ENCODE measurements around the gene ANKRD13B. TPM values are rescaled to one million over a fixed set of nuclear protein-coding genes. Genes with fewer than 3 reads are reported as not detected.

ANKRD13B gene
- total RNA-seq, 2 donors from 2014 or later, result 2.7 to 30.0 TPM

- Histone ChIP-seq H3K4me1 (replicated peaks) (peaks cover 13% of the 10 kb centered on the region), H3K9me3 (no peaks in the 10 kb centered on the region), H3K27me3 (replicated peaks; ENCODE audit: insufficient read depth) (no peaks in the 10 kb centered on the region), H3K4me3 (no peak overlapping the region), H3K36me3 (no peaks in the 10 kb centered on the region), H3K27ac (no peak overlapping the region)
- intact Hi-C loops (cut with DNase I), result loop anchor here (10.0 kb wide), 1 partner anchor 520 kb away; no protein-coding TSS in a partner anchor
- TF ChIP-seq POLR2A (IDR thresholded peaks at IDR 0.05) (no peak), POLR2AphosphoS5 (IDR thresholded peaks at IDR 0.05) (no peak)
- TF ChIP-seq, protein P1, sequence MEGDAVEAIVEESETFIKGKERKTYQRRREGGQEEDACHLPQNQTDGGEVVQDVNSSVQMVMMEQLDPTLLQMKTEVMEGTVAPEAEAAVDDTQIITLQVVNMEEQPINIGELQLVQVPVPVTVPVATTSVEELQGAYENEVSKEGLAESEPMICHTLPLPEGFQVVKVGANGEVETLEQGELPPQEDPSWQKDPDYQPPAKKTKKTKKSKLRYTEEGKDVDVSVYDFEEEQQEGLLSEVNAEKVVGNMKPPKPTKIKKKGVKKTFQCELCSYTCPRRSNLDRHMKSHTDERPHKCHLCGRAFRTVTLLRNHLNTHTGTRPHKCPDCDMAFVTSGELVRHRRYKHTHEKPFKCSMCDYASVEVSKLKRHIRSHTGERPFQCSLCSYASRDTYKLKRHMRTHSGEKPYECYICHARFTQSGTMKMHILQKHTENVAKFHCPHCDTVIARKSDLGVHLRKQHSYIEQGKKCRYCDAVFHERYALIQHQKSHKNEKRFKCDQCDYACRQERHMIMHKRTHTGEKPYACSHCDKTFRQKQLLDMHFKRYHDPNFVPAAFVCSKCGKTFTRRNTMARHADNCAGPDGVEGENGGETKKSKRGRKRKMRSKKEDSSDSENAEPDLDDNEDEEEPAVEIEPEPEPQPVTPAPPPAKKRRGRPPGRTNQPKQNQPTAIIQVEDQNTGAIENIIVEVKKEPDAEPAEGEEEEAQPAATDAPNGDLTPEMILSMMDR (IDR thresholded peaks at IDR 0.05), result peak in 1 of 4 experiments; percentile 24
- DNase-seq (ENCODE audit: low spot score), result no peak
- 82% methylated on average over 8 of the region's 8 CpGs for WGBS
Measured at GRCh38 chr17:29585080-29585751, 7.7 kb upstream of the ANKRD13B start.

DNA sequence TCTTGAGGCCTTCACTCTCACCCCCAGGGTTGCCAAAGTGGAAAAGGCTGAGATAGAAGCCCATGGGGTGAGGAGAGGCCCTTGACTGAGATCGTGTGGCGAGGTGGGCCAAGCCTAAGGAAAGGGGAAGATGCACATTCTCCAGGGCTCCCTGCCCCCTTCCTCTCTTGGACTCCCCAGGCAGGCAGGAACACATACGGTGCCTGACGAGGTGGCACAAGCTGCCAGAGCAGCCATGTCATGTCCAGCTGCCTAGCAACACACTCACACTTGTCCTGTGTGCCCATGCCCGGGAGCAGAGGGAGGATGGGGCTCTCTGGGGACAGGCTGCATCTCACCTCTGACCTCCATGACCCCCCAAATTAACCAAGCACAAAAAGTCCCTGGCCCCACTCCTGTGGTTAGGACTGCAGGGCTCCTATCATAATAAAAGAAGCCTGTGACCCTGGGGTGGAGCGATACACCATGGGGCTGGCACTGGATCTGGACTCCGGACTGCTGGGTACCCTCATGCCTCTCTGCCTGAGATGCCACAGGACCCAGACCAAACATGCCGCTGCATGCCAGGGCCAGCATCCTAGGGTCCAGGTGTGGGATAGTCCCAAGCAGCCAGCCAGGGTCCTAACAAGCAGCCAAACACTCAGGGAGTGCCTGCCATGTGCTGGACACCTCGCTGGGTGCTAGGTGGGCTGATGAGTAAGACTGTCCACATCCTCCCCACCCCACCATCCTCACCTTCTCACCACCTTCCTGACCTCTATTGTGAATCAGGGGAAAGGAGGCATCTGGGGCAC lies 6.1 kb upstream of the ANKRD13B start:
- H3K9me3 ChIP-seq, result no peaks in the 10 kb centered on the region
- H3K4me3 ChIP-seq, result no peak overlapping the region
- intact Hi-C loops (cut with DNase I), result loop anchor here (10.0 kb wide), 1 partner anchor 518 kb away; no protein-coding TSS in a partner anchor
- H3K27me3 ChIP-seq (replicated peaks; ENCODE audit: insufficient read depth), result no peaks in the 10 kb centered on the region
- no peak overlapping the region for H3K27ac ChIP-seq
- H3K36me3 ChIP-seq, result no peaks in the 10 kb centered on the region
- WGBS, result 58% methylated on average over 9 of the region's 9 CpGs
- no peak for DNase-seq (ENCODE audit: low spot score)
- no peak for TF ChIP-seq POLR2AphosphoS5 (IDR thresholded peaks at IDR 0.05)
- no peak for TF ChIP-seq POLR2A (IDR thresholded peaks at IDR 0.05)
- TF ChIP-seq, protein P1 (IDR thresholded peaks at IDR 0.05), result no peak
- peaks cover 18% of the 10 kb centered on the region for H3K4me1 ChIP-seq (replicated peaks)

GRCh38 chr17:29587591-29587990 lies 5.3 kb upstream of the ANKRD13B start:
- H3K4me3 ChIP-seq, result peak overlapping the region in 1 of 2 donors; percentile 76
- intact Hi-C loops (cut with DNase I), result loop anchor here (10.0 kb wide), 1 partner anchor 517 kb away; no protein-coding TSS in a partner anchor
- H3K27me3 ChIP-seq (replicated peaks; ENCODE audit: insufficient read depth), result no peaks in the 10 kb centered on the region
- H3K4me1 ChIP-seq (replicated peaks), result peaks cover 24% of the 10 kb centered on the region
- 71% methylated on average over 6 of the region's 6 CpGs for WGBS
- no peaks in the 10 kb centered on the region for H3K36me3 ChIP-seq
- no peak overlapping the region for H3K27ac ChIP-seq
- DNase-seq (ENCODE audit: low spot score), result no peak
- TF ChIP-seq, protein P1 (IDR thresholded peaks at IDR 0.05), result no peak
- TF ChIP-seq POLR2A (IDR thresholded peaks at IDR 0.05) (no peak), POLR2AphosphoS5 (IDR thresholded peaks at IDR 0.05) (no peak)
- no peaks in the 10 kb centered on the region for H3K9me3 ChIP-seq

DNA sequence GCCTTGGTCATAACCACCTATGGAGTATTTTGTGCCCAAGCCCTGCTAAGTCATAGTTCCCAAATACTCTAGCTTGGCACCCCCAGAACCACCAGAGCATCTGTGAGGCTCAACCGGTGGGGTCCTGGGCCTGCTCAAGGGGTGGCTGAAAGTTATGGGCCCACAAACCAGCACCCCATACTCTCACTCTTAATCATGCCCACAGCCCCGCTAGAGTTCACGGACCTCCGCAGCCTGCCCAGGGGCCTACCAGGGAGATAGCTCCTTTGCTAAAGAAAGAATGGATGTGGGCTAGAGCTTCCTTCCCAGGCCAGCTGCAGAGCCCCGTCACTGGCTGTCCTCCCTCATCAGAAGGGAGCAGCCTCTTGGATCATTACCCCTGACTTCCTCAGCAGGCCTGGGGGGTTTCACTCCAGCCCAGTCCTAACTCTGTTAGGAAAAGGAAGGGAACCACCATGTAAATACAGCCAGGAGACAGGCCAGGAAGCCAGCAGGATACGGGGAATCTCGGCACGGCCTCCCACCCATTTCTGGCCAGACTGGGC lies 4.8 kb upstream of the ANKRD13B start:
- H3K4me1 ChIP-seq (replicated peaks), result peaks cover 24% of the 10 kb centered on the region
- no peaks in the 10 kb centered on the region for H3K36me3 ChIP-seq
- H3K9me3 ChIP-seq, result no peaks in the 10 kb centered on the region
- peak overlapping the region; percentile 69 to 77 for H3K27ac ChIP-seq
- WGBS, result 43% methylated on average over 8 of the region's 8 CpGs
- TF ChIP-seq, protein P1 (IDR thresholded peaks at IDR 0.05), result no peak
- TF ChIP-seq POLR2A (IDR thresholded peaks at IDR 0.05), result no peak
- TF ChIP-seq POLR2AphosphoS5 (IDR thresholded peaks at IDR 0.05), result no peak
- DNase-seq (ENCODE audit: low spot score), result no peak
- no peaks in the 10 kb centered on the region for H3K27me3 ChIP-seq (replicated peaks; ENCODE audit: insufficient read depth)
- intact Hi-C loops (cut with DNase I), result loop anchor here (10.0 kb wide), 1 partner anchor 517 kb away; no protein-coding TSS in a partner anchor
- H3K4me3 ChIP-seq, result peak overlapping the region; percentile 72 to 76
